ENCODE results near the gene NCKAP5.

NCKAP5 gene

GRCh38 chr2:133369901-133370658 is 198.2 kb downstream of the NCKAP5 start:
- POLR2A ChIA-PET: no interaction called here
- DNase-seq (ENCODE audit: low read depth, low spot score): no peak
- no peak for TF ChIP-seq CTCF (IDR thresholded peaks at IDR 0.05; ENCODE audit: insufficient read depth, low read length, missing control alignments)
- H3K4me3 ChIP-seq (ENCODE audit: low read depth, low read length): no peak overlapping the region
- CTCF ChIA-PET: interaction anchor here (1.0 kb wide), 1 partner anchor 191 kb away, joined by 3 read pairs; no protein-coding TSS in a partner anchor

- no peak for DNase-seq (ENCODE audit: low read depth, low spot score)
- no peak overlapping the region for H3K4me3 ChIP-seq (ENCODE audit: low read depth, low read length)
- POLR2A ChIA-PET: interaction anchor here (0.5 kb wide), 1 partner anchor 752 kb away, joined by 3 read pairs; no protein-coding TSS in a partner anchor
- TF ChIP-seq CTCF (IDR thresholded peaks at IDR 0.05; ENCODE audit: insufficient read depth, low read length, missing control alignments): no peak
- CTCF ChIA-PET: interaction anchor here (1.6 kb wide), 1 partner anchor 479 kb away, joined by 4 read pairs; no protein-coding TSS in a partner anchor
These were observed 203.1 kb downstream of the NCKAP5 start for GRCh38 chr2:133365117-133365516.

- ChIA-PET POLR2A (no interaction called here), CTCF (interaction anchor here (1.6 kb wide), 1 partner anchor 480 kb away, joined by 4 read pairs; no protein-coding TSS in a partner anchor)
- H3K4me3 ChIP-seq (ENCODE audit: low read depth, low read length): no peak overlapping the region
- no peak for DNase-seq (ENCODE audit: low read depth, low spot score)
- TF ChIP-seq CTCF (IDR thresholded peaks at IDR 0.05; ENCODE audit: insufficient read depth, low read length, missing control alignments): no peak
These were observed 203.6 kb downstream of the NCKAP5 start for GRCh38 chr2:133364636-133365035.

GRCh38 chr2:133363884-133364283 is 204.4 kb downstream of the NCKAP5 start:
- POLR2A ChIA-PET: no interaction called here
- TF ChIP-seq CTCF (IDR thresholded peaks at IDR 0.05; ENCODE audit: insufficient read depth, low read length, missing control alignments): no peak
- H3K4me3 ChIP-seq (ENCODE audit: low read depth, low read length): no peak overlapping the region
- DNase-seq (ENCODE audit: low read depth, low spot score): no peak
- CTCF ChIA-PET: interaction anchor here (0.6 to 1.6 kb wide), 2 partner anchors 14 to 481 kb away, joined by 3 to 4 read pairs; no protein-coding TSS in a partner anchor

GRCh38 chr2:133362061-133362476 is 206.2 kb downstream of the NCKAP5 start:
- peak; percentile 40 for DNase-seq (ENCODE audit: low read depth, low spot score)
- H3K4me3 ChIP-seq (ENCODE audit: low read depth, low read length): peak overlapping the region; percentile 19; the same call in 1 of the 2 replicates
- ChIA-PET POLR2A (no interaction called here), CTCF (interaction anchor here (1.0 to 1.1 kb wide), 2 partner anchors 17 to 482 kb away, joined by 3 read pairs; no protein-coding TSS in a partner anchor)
- no peak for TF ChIP-seq CTCF (IDR thresholded peaks at IDR 0.05; ENCODE audit: insufficient read depth, low read length, missing control alignments)

GRCh38 chr2:133360882-133361281 is 207.4 kb downstream of the NCKAP5 start:
- no peak for TF ChIP-seq CTCF (IDR thresholded peaks at IDR 0.05; ENCODE audit: insufficient read depth, low read length, missing control alignments)
- DNase-seq (ENCODE audit: low read depth, low spot score): no peak
- H3K4me3 ChIP-seq (ENCODE audit: low read depth, low read length): no peak overlapping the region
- ChIA-PET POLR2A (no interaction called here), CTCF (interaction anchor here (0.8 to 1.2 kb wide), 3 partner anchors 10 to 483 kb away, joined by 3 read pairs; no protein-coding TSS in a partner anchor)

Data from AG04449 (cell line).